Cardiac muscle cell (in vitro differentiated cells and primary cell): ENCODE measurements around the gene RAB30. TPM values are rescaled to one million over a fixed set of nuclear protein-coding genes. Genes with fewer than 3 reads are reported as not detected.

Experiments used
- DNase-seq, 2 donors: peaks; one replicate each; pipeline versions ENCODE4 v3.0.0 to v3.0.0-alpha.2; 2010 to 2017; ENCODE audit warnings: low read depth in 1 of 2, low spot score in 1 of 2
- H3K27ac ChIP-seq: fragments of 200-600 bp; sonication (generic); 2 replicates; pipeline ENCODE4 v1.5.1; 2016
- H3K27me3 ChIP-seq: fragments of 200-600 bp; sonication (generic); 2 replicates; pipeline ENCODE4 v1.6.0; 2016; ENCODE audit warnings: control low read depth
- H3K36me3 ChIP-seq: fragments of 200-600 bp; sonication (generic); 2 replicates; pipeline ENCODE4 v1.5.1; 2016; ENCODE audit warnings: control low read depth
- H3K4me1 ChIP-seq: fragments of 200-600 bp; sonication (generic); 2 replicates; pipeline ENCODE4 v1.8.1; 2017; ENCODE audit warnings: low read depth, mild to moderate bottlenecking, mixed run types
- H3K4me3 ChIP-seq: fragments of 200-600 bp; sonication (generic); 2 replicates; pipeline ENCODE4 v1.5.1; 2016; ENCODE audit warnings: mild to moderate bottlenecking
- H3K9me3 ChIP-seq: fragments of 200-600 bp; sonication (generic); 2 replicates; pipeline ENCODE4 v1.5.1; 2017; ENCODE audit warnings: low read depth, mild to moderate bottlenecking, control low read depth
- CTCF ChIP-seq: IDR thresholded peaks from 2 replicates; pipeline ENCODE4 v1.5.1; 2012; ENCODE audit warnings: low read depth, mild to moderate bottlenecking, low read length
- polyA plus RNA-seq: library from polyadenylated mRNA; unstranded; fragments of >200 nt; fragmentation: Nextera tagmentation; extraction: Ambion mirVana; gene quantifications from 2 replicates; pipeline ENCODE4 v1.2.1, GENCODE V29; 2016
- total RNA-seq: library from RNA; depleted of rRNA; stranded (reverse); fragments of >200 nt; gene quantifications from 2 replicates; pipeline ENCODE4 v1.2.3, GENCODE V29; 2016

RAB30 gene
- total and polyA plus RNA-seq, 2 experiments from 2014 or later, result 4.3 to 9.8 TPM

- peak; percentile 56 to 59 for DNase-seq
- TF ChIP-seq CTCF, result no peak
- H3K27ac ChIP-seq, result peak overlapping the region; percentile 78
These were observed 63.7 kb downstream of the RAB30 start for GRCh38 chr11:83007909-83008580.

GRCh38 chr11:83007477-83007876, 64.2 kb downstream of the RAB30 start:
- Histone ChIP-seq H3K36me3 (no peaks in the 10 kb centered on the region), H3K27ac (peak overlapping the region; percentile 78), H3K4me1 (peaks cover 23% of the 10 kb centered on the region), H3K9me3 (no peaks in the 10 kb centered on the region), H3K27me3 (no peaks in the 10 kb centered on the region), H3K4me3 (no peak overlapping the region)
- no peak for DNase-seq
- TF ChIP-seq CTCF, result no peak

More at GRCh38 chr11:83007909-83008580, 63.7 kb downstream of the RAB30 start:
- no peaks in the 10 kb centered on the region for H3K27me3 ChIP-seq
- peaks cover 25% of the 10 kb centered on the region for H3K4me1 ChIP-seq
- H3K36me3 ChIP-seq, result no peaks in the 10 kb centered on the region
- H3K9me3 ChIP-seq, result no peaks in the 10 kb centered on the region
- H3K4me3 ChIP-seq, result no peak overlapping the region

GRCh38 chr11:83006877-83007330, 64.8 kb downstream of the RAB30 start:
- Histone ChIP-seq H3K27me3 (no peaks in the 10 kb centered on the region), H3K36me3 (no peaks in the 10 kb centered on the region), H3K9me3 (no peaks in the 10 kb centered on the region), H3K4me3 (no peak overlapping the region), H3K4me1 (peaks cover 17% of the 10 kb centered on the region), H3K27ac (no peak overlapping the region)
- no peak for TF ChIP-seq CTCF
- DNase-seq, result no peak

- peaks cover 17% of the 10 kb centered on the region for H3K4me1 ChIP-seq
- DNase-seq, result no peak
- no peaks in the 10 kb centered on the region for H3K36me3 ChIP-seq
- no peak overlapping the region for H3K4me3 ChIP-seq
- H3K9me3 ChIP-seq, result no peaks in the 10 kb centered on the region
- TF ChIP-seq CTCF, result no peak
- no peak overlapping the region for H3K27ac ChIP-seq
- H3K27me3 ChIP-seq, result no peaks in the 10 kb centered on the region
These were observed 66.7 kb downstream of the RAB30 start for GRCh38 chr11:83004746-83005556.

- Histone ChIP-seq H3K9me3 (no peaks in the 10 kb centered on the region), H3K4me1 (peaks cover 7% of the 10 kb centered on the region), H3K36me3 (no peaks in the 10 kb centered on the region), H3K27ac (no peak overlapping the region), H3K27me3 (no peaks in the 10 kb centered on the region), H3K4me3 (no peak overlapping the region)
- DNase-seq, result no peak
- TF ChIP-seq CTCF, result no peak
These were observed 69.2 kb downstream of the RAB30 start for GRCh38 chr11:83002522-83002921.
